Astrocyte (in vitro differentiated cells and primary cell): ENCODE measurements around the gene NCOA7.

Source experiments
- CTCF ChIP-seq: IDR thresholded peaks from 2 replicates; pipeline ENCODE4 v1.5.1; 2011; ENCODE audit warnings: low read depth, mild to moderate bottlenecking, inconsistent platforms, low read length, moderate library complexity; ENCODE audit not compliant: insufficient read depth
- EZH2 ChIP-seq: IDR thresholded peaks from 2 replicates; pipeline ENCODE4 v1.6.1; 2012; ENCODE audit warnings: mild to moderate bottlenecking, low read length, inconsistent platforms; ENCODE audit not compliant: insufficient read depth

- no peak for TF ChIP-seq CTCF
- TF ChIP-seq EZH2 = no peak
These were observed 17.3 kb downstream of the NCOA7 start for GRCh38 chr6:125808060-125808459.
